ENCODE data around the gene NT5DC4. TPM values are rescaled to one million over a fixed set of nuclear protein-coding genes. Genes with fewer than 3 reads are reported as not detected.
A peak's percentile ranks its signal among the peaks of the same experiment; 100 is the strongest.

The NT5DC4 gene
- total RNA-seq, 2 donors from 2014 or later = not detected

GRCh38 chr2:112721819-112722522 is 1.2 kb downstream of the NT5DC4 start:
- H3K4me3 Mint-ChIP-seq = no peak overlapping the region
- H3K27me3 Mint-ChIP-seq = peaks cover 3% of the 10 kb centered on the region
- H3K36me3 Mint-ChIP-seq (ENCODE audit: low read depth) = no peaks in the 10 kb centered on the region
- peaks cover 4% of the 10 kb centered on the region for H3K4me1 Mint-ChIP-seq
- ATAC-seq (no peak), DNase-seq (no peak)
- H3K27ac Mint-ChIP-seq = no peak overlapping the region
- H3K9me3 ChIP-seq (ENCODE audit: control insufficient read depth, low read length, poor library complexity, severe bottlenecking) = no peaks in the 10 kb centered on the region

DNA sequence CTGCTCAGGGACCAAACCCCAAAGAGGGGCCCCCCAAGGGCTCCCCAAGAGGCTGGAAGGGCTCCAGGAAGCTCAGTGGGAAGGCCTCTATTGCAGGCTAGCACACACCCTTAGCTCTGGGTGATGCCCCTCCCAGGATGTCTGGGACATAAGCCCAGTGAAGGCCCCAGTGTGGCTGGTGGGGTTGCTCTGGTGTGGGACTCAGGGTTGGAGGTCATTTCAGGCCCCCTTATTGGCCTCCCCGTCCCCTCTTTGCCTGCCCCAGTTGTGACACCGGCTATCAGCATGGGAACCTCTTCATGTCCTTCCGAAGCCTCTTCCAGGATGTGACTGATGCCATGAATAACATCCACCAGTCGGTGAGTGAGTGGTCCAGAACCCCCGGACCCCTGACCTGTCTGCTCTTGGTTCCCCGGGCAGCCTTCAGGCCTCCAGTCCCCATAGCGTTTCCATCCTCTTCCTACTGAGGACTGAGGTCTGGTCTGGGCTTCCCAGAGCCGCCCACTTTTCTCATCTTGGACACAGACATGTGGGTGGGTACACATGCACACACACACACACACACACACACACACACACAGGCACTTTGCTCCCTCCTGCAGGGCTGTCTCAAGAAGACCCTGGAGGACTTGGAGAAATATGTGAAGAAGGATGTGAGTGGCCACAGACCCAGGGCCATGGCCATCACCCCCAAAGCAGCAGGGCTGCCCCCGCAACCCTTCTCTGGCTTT is 2.2 kb downstream of the NT5DC4 start:
- ATAC-seq (no peak), DNase-seq (no peak)
- no peak overlapping the region for H3K4me3 Mint-ChIP-seq
- peaks cover 8% of the 10 kb centered on the region for H3K27me3 Mint-ChIP-seq
- H3K9me3 ChIP-seq (ENCODE audit: control insufficient read depth, low read length, poor library complexity, severe bottlenecking) = no peaks in the 10 kb centered on the region
- H3K36me3 Mint-ChIP-seq (ENCODE audit: low read depth) = no peaks in the 10 kb centered on the region
- H3K4me1 Mint-ChIP-seq = peaks cover 4% of the 10 kb centered on the region
- no peak overlapping the region for H3K27ac Mint-ChIP-seq

DNA sequence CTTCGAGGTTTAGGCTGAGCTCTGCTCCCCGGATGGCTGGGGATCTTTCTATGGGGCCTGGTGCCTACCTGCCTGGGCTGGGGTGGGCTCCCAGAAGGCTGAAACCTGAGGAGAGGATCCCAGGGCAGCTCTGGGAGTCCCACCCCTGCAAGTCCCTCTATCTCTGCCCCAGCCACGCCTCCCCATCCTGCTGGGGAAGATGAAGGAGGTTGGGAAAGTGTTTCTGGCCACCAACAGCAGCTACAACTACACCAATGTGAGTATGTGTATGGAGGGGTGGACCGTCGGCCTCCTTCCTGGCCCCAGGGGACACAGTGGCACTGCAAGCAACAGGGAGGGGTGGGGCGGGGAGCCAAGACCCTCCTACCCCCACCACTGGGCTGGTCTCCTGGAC is 2.7 kb downstream of the NT5DC4 start:
- ATAC-seq (no peak), DNase-seq (no peak)
- Mint-ChIP-seq H3K36me3 (ENCODE audit: low read depth) (no peaks in the 10 kb centered on the region), H3K4me3 (no peak overlapping the region), H3K4me1 (peaks cover 4% of the 10 kb centered on the region), H3K27me3 (peaks cover 11% of the 10 kb centered on the region), H3K27ac (no peak overlapping the region)
- no peaks in the 10 kb centered on the region for H3K9me3 ChIP-seq (ENCODE audit: control insufficient read depth, low read length, poor library complexity, severe bottlenecking)

DNA sequence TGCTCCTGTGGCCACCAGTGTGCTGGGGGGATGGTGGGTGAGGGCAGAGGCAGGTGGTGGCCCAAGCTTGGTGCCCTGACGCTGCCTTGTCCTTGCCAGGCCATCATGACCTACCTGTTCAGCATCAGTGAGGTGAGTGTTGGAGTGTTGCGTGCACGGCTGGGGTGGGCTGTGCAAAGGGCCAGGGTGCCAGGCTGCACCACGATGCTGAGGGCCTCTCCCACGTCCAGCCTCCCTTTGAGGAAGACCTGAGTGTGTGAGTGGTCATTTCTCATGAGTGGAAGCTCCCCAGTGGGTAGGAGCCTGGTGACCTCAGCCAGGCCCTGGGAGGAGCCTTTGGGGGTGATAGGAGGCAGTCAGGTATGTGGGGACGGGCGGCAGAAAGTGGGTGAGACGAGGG is 3.2 kb downstream of the NT5DC4 start:
- peaks cover 11% of the 10 kb centered on the region for H3K27me3 Mint-ChIP-seq
- no peaks in the 10 kb centered on the region for H3K9me3 ChIP-seq (ENCODE audit: control insufficient read depth, low read length, poor library complexity, severe bottlenecking)
- no peak for ATAC-seq
- no peak overlapping the region for H3K4me3 Mint-ChIP-seq
- DNase-seq = no peak
- no peaks in the 10 kb centered on the region for H3K36me3 Mint-ChIP-seq (ENCODE audit: low read depth)
- H3K4me1 Mint-ChIP-seq = peaks cover 4% of the 10 kb centered on the region
- H3K27ac Mint-ChIP-seq = no peak overlapping the region

DNA sequence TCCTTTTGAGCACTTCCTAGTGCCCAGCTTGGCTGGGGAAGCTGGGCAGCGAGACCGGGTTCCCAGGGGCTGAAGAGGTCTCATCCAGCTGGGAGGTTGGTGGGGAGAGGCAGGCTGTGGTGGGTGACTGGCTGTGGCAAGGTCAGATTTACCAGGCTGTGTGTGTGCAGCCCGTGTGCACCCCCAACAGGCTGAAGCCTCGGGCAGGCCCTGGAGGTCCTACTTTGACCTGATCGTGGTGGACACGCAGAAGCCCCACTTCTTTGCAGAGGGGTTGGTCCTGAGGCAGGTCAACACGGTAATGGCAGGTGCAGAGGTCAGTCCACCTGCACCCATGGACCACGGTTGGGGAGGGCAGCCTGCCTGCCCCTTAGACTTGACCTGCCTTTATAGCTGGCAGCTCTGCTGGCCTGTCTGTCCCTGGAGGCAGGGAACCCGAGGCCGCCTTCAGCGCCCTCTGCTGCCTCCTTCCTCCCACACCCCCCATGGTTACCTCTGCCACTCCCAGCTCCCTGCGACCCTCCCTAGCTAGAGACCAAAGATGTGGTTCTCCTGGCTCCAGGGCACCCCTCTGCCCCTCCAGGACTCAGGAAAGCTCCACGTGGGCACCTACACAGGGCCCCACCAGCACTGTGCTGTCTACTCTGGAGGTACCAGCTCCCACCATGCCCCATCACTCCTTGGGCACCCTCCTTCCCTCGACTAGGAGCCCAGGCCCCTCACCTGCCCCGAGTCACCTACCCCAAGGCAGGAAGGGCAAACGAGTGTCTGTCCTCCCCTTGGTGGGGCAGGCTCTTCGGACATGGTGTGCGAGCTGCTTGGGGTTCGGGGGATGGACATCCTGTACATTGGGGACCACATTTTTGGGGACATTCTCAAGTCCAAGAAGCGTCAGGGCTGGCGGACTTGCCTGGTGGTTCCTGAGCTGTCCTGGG is 4.0 kb downstream of the NT5DC4 start:
- Mint-ChIP-seq H3K27ac (no peak overlapping the region), H3K27me3 (peaks cover 11% of the 10 kb centered on the region), H3K4me3 (no peak overlapping the region), H3K4me1 (peaks cover 4% of the 10 kb centered on the region), H3K36me3 (ENCODE audit: low read depth) (no peaks in the 10 kb centered on the region)
- H3K9me3 ChIP-seq (ENCODE audit: control insufficient read depth, low read length, poor library complexity, severe bottlenecking) = no peaks in the 10 kb centered on the region
- ATAC-seq = no peak
- no peak for DNase-seq

- Mint-ChIP-seq H3K36me3 (ENCODE audit: low read depth) (no peaks in the 10 kb centered on the region), H3K27me3 (peaks cover 11% of the 10 kb centered on the region), H3K4me1 (peaks cover 2% of the 10 kb centered on the region), H3K4me3 (no peak overlapping the region), H3K27ac (no peak overlapping the region)
- no peak for DNase-seq
- ATAC-seq = no peak
- H3K9me3 ChIP-seq (ENCODE audit: control insufficient read depth, low read length, poor library complexity, severe bottlenecking) = no peaks in the 10 kb centered on the region
Measured at GRCh38 chr2:112725545-112726457, 5.0 kb downstream of the NT5DC4 start.

DNA sequence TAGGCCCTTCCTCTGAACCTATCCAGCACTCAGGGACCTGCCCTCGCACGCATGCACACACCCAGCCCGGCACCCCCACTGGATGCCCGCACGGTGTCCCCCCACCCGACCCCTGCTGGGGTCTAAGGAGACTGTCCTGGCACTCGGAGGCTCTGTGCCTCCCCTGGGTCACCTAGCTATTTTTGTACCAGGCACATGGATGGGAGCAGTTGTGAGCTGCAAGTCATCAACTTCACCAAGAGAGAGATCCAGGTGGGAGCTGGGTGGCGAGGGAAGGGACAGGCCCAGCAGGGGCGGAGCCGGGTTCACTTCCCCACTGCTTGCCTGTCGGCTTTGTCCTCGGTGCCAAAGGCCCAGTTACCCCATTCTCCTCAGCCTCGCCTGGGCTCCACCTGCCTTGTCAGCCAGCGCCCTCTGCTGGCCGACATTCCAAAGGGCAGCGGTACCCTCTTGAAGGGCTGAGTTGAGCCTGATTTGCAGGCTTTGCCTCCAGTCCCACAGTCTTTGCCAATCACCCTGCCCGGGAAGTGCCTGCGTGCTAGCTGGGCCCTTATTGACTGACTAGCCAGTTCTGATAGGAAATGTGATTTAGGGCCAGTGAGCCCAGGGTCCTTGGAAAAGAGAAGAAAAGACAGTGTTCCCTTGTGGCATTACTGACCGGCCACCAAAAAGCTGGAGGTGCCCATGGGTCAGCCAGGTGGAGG is 5.8 kb downstream of the NT5DC4 start:
- Mint-ChIP-seq H3K36me3 (ENCODE audit: low read depth) (no peaks in the 10 kb centered on the region), H3K4me1 (peaks cover 2% of the 10 kb centered on the region), H3K27ac (no peak overlapping the region), H3K27me3 (peaks cover 11% of the 10 kb centered on the region), H3K4me3 (no peak overlapping the region)
- peak; percentile 98 for ATAC-seq
- H3K9me3 ChIP-seq (ENCODE audit: control insufficient read depth, low read length, poor library complexity, severe bottlenecking) = no peaks in the 10 kb centered on the region
- peak; percentile 72 to 87 (median 74) for DNase-seq

DNA sequence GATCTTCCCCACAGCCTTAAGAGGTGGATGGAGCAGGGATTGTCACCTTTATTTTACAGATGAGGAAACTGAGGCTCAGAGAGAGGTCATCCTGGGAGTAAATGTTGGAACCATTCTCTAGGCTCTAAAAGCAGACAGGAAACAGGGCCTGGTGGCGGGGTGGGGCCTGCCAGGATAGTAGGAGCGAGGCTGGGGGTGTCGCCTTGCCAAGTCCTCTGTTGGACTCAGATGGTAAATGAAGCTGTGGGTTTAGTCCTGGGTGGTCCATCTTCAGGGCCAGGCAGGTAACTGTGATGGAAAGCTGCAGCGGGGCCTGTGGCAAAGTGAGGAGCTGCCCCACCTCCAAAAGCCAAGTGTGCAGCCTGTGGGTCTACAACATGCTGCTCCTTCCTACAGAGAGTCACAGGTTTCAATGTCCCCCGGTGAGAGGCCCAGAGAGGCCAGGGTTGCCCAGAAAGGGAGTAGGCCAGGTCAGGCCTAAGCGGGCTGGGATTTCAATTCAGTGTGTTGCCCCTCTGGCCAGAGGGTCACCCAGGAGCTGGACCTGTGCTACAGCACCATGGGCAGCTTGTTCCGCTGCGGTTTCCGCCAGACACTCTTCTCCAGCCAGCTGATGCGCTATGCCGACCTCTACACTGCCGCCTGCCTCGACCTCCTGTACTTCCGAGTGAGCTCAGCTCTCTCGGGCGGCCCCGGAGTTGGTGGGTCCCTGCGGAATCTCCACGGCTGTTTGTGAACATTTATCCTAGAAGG is 6.6 kb downstream of the NT5DC4 start:
- peaks cover 11% of the 10 kb centered on the region for H3K27me3 Mint-ChIP-seq
- H3K4me3 Mint-ChIP-seq = no peak overlapping the region
- no peak for ATAC-seq
- peaks cover 2% of the 10 kb centered on the region for H3K4me1 Mint-ChIP-seq
- DNase-seq = no peak
- H3K36me3 Mint-ChIP-seq (ENCODE audit: low read depth) = no peaks in the 10 kb centered on the region
- H3K9me3 ChIP-seq (ENCODE audit: control insufficient read depth, low read length, poor library complexity, severe bottlenecking) = no peaks in the 10 kb centered on the region
- peak overlapping the region; percentile 34 for H3K27ac Mint-ChIP-seq

DNA sequence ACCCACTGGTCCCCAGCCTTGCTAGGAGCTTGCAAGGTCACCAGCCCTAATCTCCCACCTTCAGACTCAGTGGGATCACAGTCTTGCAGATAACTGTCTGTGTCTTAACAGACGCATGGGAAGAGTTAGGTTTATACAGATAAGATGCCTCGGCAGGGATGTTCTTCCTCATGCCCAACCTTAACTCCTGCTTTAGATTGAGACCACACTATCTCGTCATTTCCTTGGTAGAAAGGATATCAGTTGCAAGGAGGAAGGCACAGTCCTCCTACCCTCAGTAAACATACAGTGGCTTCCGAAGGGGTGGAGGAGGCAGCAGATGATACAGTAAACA is 7.2 kb downstream of the NT5DC4 start:
- ATAC-seq (no peak), DNase-seq (no peak)
- H3K36me3 Mint-ChIP-seq (ENCODE audit: low read depth) = no peaks in the 10 kb centered on the region
- peak overlapping the region; percentile 34 for H3K27ac Mint-ChIP-seq
- peaks cover 1% of the 10 kb centered on the region for H3K4me1 Mint-ChIP-seq
- H3K27me3 Mint-ChIP-seq = peaks cover 11% of the 10 kb centered on the region
- H3K4me3 Mint-ChIP-seq = no peak overlapping the region
- no peaks in the 10 kb centered on the region for H3K9me3 ChIP-seq (ENCODE audit: control insufficient read depth, low read length, poor library complexity, severe bottlenecking)

GRCh38 chr2:112728378-112729175 is 7.8 kb downstream of the NT5DC4 start:
- no peaks in the 10 kb centered on the region for H3K9me3 ChIP-seq (ENCODE audit: control insufficient read depth, low read length, poor library complexity, severe bottlenecking)
- H3K4me1 Mint-ChIP-seq = no peaks in the 10 kb centered on the region
- H3K36me3 Mint-ChIP-seq (ENCODE audit: low read depth) = no peaks in the 10 kb centered on the region
- ATAC-seq = no peak
- peaks cover 11% of the 10 kb centered on the region for H3K27me3 Mint-ChIP-seq
- no peak overlapping the region for H3K4me3 Mint-ChIP-seq
- H3K27ac Mint-ChIP-seq = no peak overlapping the region
- no peak for DNase-seq

GRCh38 chr2:112730216-112730615 is 9.4 kb downstream of the NT5DC4 start:
- H3K9me3 ChIP-seq (ENCODE audit: control insufficient read depth, low read length, poor library complexity, severe bottlenecking) = no peaks in the 10 kb centered on the region
- H3K27ac Mint-ChIP-seq = no peak overlapping the region
- no peaks in the 10 kb centered on the region for H3K36me3 Mint-ChIP-seq (ENCODE audit: low read depth)
- H3K27me3 Mint-ChIP-seq = peaks cover 11% of the 10 kb centered on the region
- DNase-seq (no peak), ATAC-seq (no peak)
- H3K4me1 Mint-ChIP-seq = no peaks in the 10 kb centered on the region
- H3K4me3 Mint-ChIP-seq = no peak overlapping the region
